Measurements from ENCODE around the gene FAM210A. TPM values are rescaled to one million over a fixed set of nuclear protein-coding genes. Genes with fewer than 3 reads are reported as not detected.

Gene FAM210A
- total RNA-seq, 2 donors from 2014 or later: 8.7 to 27.7 TPM

GRCh38 chr18:13618760-13619438 lies 107.5 kb downstream of the FAM210A start:
- Histone ChIP-seq H3K27ac (no peak overlapping the region), H3K27me3 (replicated peaks; ENCODE audit: insufficient read depth) (no peaks in the 10 kb centered on the region), H3K36me3 (peaks cover 6% of the 10 kb centered on the region), H3K4me3 (no peak overlapping the region), H3K4me1 (ENCODE audit: control insufficient read depth in 1 of 2, low read depth in 2 of 2) (peaks cover 4 to 23% of the 10 kb centered on the region in 2 donors), H3K9me3 (no peaks in the 10 kb centered on the region)
- DNase-seq (ENCODE audit: low spot score): no peak
- no peak for TF ChIP-seq CTCF (IDR thresholded peaks at IDR 0.05)
- ATAC-seq (ENCODE audit: insufficient number of reproducible peaks, low FRiP score, low read depth): no peak

GRCh38 chr18:13617826-13618515 lies 108.4 kb downstream of the FAM210A start:
- H3K4me3 ChIP-seq: no peak overlapping the region
- H3K9me3 ChIP-seq: no peaks in the 10 kb centered on the region
- H3K36me3 ChIP-seq: peaks cover 3% of the 10 kb centered on the region
- no peak for TF ChIP-seq CTCF (IDR thresholded peaks at IDR 0.05)
- no peak overlapping the region for H3K27ac ChIP-seq
- peaks cover 4 to 24% of the 10 kb centered on the region in 2 donors for H3K4me1 ChIP-seq (ENCODE audit: control insufficient read depth in 1 of 2, low read depth in 2 of 2)
- ATAC-seq (ENCODE audit: insufficient number of reproducible peaks, low FRiP score, low read depth): no peak
- no peaks in the 10 kb centered on the region for H3K27me3 ChIP-seq (replicated peaks; ENCODE audit: insufficient read depth)
- DNase-seq (ENCODE audit: low spot score): no peak

- ATAC-seq (ENCODE audit: insufficient number of reproducible peaks, low FRiP score, low read depth) (no peak), DNase-seq (ENCODE audit: low spot score) (no peak)
- Histone ChIP-seq H3K27me3 (replicated peaks; ENCODE audit: insufficient read depth) (no peaks in the 10 kb centered on the region), H3K4me3 (no peak overlapping the region), H3K36me3 (no peaks in the 10 kb centered on the region), H3K4me1 (ENCODE audit: control insufficient read depth in 1 of 2, low read depth in 2 of 2) (peaks cover 4 to 33% of the 10 kb centered on the region in 2 donors), H3K9me3 (no peaks in the 10 kb centered on the region), H3K27ac (no peak overlapping the region)
- TF ChIP-seq CTCF (IDR thresholded peaks at IDR 0.05): no peak
These were observed 109.8 kb downstream of the FAM210A start for GRCh38 chr18:13616525-13617035.

- Histone ChIP-seq H3K9me3 (no peaks in the 10 kb centered on the region), H3K27ac (no peak overlapping the region), H3K4me1 (ENCODE audit: control insufficient read depth in 1 of 2, low read depth in 2 of 2) (peaks cover 4 to 39% of the 10 kb centered on the region in 2 donors), H3K36me3 (no peaks in the 10 kb centered on the region), H3K4me3 (no peak overlapping the region), H3K27me3 (replicated peaks; ENCODE audit: insufficient read depth) (no peaks in the 10 kb centered on the region)
- no peak for ATAC-seq (ENCODE audit: insufficient number of reproducible peaks, low FRiP score, low read depth)
- no peak for DNase-seq (ENCODE audit: low spot score)
- TF ChIP-seq CTCF (IDR thresholded peaks at IDR 0.05): no peak
These were observed 110.3 kb downstream of the FAM210A start for GRCh38 chr18:13616041-13616440.

- ATAC-seq (ENCODE audit: insufficient number of reproducible peaks, low FRiP score, low read depth): no peak
- DNase-seq (ENCODE audit: low spot score): no peak
- Histone ChIP-seq H3K36me3 (no peaks in the 10 kb centered on the region), H3K27me3 (replicated peaks; ENCODE audit: insufficient read depth) (no peaks in the 10 kb centered on the region), H3K4me3 (no peak overlapping the region), H3K9me3 (no peaks in the 10 kb centered on the region), H3K27ac (no peak overlapping the region), H3K4me1 (ENCODE audit: control insufficient read depth in 1 of 2, low read depth in 2 of 2) (peaks cover 6 to 44% of the 10 kb centered on the region in 2 donors)
- no peak for TF ChIP-seq CTCF (IDR thresholded peaks at IDR 0.05)
These were observed 110.9 kb downstream of the FAM210A start for GRCh38 chr18:13615432-13615861.

Data from thoracic aorta (tissue), 2 donors.